ENCODE results near the gene PIEZO1. TPM values are rescaled to one million over a fixed set of nuclear protein-coding genes. Genes with fewer than 3 reads are reported as not detected.

PIEZO1 gene
- total and polyA plus RNA-seq, 9 of the 15 experiments (the other 6 are each of a cell fraction or from before 2014, with no cell fraction given) = 3.6 to 432 (median 131) TPM

- TF ChIP-seq REST (IDR thresholded peaks at IDR 0.05; ENCODE audit: borderline replicate concordance) (peak; percentile 6; the same call in 1 of the 2 replicates), REST (CRISPR knock-in tag; IDR thresholded peaks at IDR 0.05; ENCODE audit: low read depth) (no peak), NR2C1 (IDR thresholded peaks at IDR 0.05) (0 out of 2 replicates have a peak, but pooled peaks have one; percentile 51), NR2C1 (tag; IDR thresholded peaks at IDR 0.05) (peak; percentile 72), ZNF165 (CRISPR knock-in tag; IDR thresholded peaks at IDR 0.05; ENCODE audit: borderline replicate concordance) (no peak), ZNF583 (CRISPR knock-in tag; IDR thresholded peaks at IDR 0.05) (no peak), RREB1 (CRISPR knock-in tag; IDR thresholded peaks at IDR 0.05) (no peak), CTBP1 (IDR thresholded peaks at IDR 0.05; ENCODE audit: borderline replicate concordance) (peak; percentile 76; the same call in 1 of the 2 replicates), FOSL1 (tag; conservative IDR thresholded peaks at IDR 0.05) (no peak), SMARCA4 (IDR thresholded peaks at IDR 0.05) (no peak), TFAM (CRISPR knock-in tag; conservative IDR thresholded peaks at IDR 0.05) (no peak), KLF6 (CRISPR knock-in tag; IDR thresholded peaks at IDR 0.05; ENCODE audit: borderline replicate concordance) (no peak), RAD21 (CRISPR knock-in tag; conservative IDR thresholded peaks at IDR 0.05 in 1 of 2, IDR thresholded peaks at IDR 0.05 in 1 of 2) (peak in 1 of 2 experiments; percentile 39; a peak in 2 of 4 replicates), PREB (CRISPR knock-in tag; IDR thresholded peaks at IDR 0.05) (no peak)
These were observed 21.4 kb downstream of the PIEZO1 start (continued) for GRCh38 chr16:88763502-88764053.
